NT2/D1 (cell line): ENCODE results near the gene BCL2L1.

Experiments
- SUZ12 ChIP-seq: IDR thresholded peaks from 2 replicates; pipeline ENCODE4 v1.6.1; 2011; ENCODE audit not compliant: insufficient read length, insufficient read depth; ENCODE audit errors: extremely low read depth
- YY1 ChIP-seq: IDR thresholded peaks from 2 replicates; pipeline ENCODE4 v1.6.1; 2011; ENCODE audit not compliant: insufficient read length, insufficient read depth
- ZNF274 ChIP-seq: IDR thresholded peaks from 2 replicates; pipeline ENCODE4 v1.6.1; 2011; ENCODE audit warnings: mild to moderate bottlenecking, low read depth, low read length

DNA sequence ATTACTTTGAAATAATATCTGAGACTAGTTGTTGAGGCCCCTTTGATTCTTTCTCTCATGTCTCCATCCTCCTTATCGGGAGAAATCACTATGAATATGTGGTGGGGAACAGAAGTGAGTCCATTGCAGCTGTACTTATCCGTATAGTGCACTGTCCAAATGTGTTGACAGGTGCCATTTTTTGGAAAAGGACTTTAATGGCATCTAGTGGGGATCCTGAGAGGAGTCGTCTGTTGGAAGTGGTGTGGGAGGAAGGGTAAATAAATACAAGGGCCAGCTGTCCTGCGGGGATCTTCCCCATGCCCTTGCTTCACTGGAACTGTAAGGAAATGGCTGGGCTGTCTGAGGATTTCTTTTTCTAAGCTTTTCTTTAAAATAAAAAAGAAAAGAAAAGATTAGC is 35.9 kb upstream of the BCL2L1 start:
- TF ChIP-seq SUZ12 = no peak
- no peak for TF ChIP-seq YY1
- TF ChIP-seq ZNF274 = no peak
